ENCODE measurements around the gene DCLK1. TPM values are rescaled to one million over a fixed set of nuclear protein-coding genes. Genes with fewer than 3 reads are reported as not detected.

The DCLK1 gene
- total RNA-seq, 4 donors from 2014 or later, result 1.1 to 10.8 (median 6.7) TPM

GRCh38 chr13:36088463-36088862 lies 42.7 kb downstream of the DCLK1 start:
- DNase-seq, result no peak
- Histone ChIP-seq H3K27ac (no peak overlapping the region), H3K27me3 (no peaks in the 10 kb centered on the region), H3K4me3 (no peak overlapping the region), H3K4me1 (no peaks in the 10 kb centered on the region), H3K9me3 (no peaks in the 10 kb centered on the region), H3K36me3 (no peaks in the 10 kb centered on the region)
- TF ChIP-seq, protein P1, sequence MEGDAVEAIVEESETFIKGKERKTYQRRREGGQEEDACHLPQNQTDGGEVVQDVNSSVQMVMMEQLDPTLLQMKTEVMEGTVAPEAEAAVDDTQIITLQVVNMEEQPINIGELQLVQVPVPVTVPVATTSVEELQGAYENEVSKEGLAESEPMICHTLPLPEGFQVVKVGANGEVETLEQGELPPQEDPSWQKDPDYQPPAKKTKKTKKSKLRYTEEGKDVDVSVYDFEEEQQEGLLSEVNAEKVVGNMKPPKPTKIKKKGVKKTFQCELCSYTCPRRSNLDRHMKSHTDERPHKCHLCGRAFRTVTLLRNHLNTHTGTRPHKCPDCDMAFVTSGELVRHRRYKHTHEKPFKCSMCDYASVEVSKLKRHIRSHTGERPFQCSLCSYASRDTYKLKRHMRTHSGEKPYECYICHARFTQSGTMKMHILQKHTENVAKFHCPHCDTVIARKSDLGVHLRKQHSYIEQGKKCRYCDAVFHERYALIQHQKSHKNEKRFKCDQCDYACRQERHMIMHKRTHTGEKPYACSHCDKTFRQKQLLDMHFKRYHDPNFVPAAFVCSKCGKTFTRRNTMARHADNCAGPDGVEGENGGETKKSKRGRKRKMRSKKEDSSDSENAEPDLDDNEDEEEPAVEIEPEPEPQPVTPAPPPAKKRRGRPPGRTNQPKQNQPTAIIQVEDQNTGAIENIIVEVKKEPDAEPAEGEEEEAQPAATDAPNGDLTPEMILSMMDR (IDR thresholded peaks at IDR 0.05), result no peak
- TF ChIP-seq EP300 (IDR thresholded peaks at IDR 0.05; ENCODE audit: low read depth) (no peak), POLR2A (IDR thresholded peaks at IDR 0.05) (no peak), POLR2AphosphoS5 (IDR thresholded peaks at IDR 0.05) (no peak)
- intact Hi-C loops (cut with DNase I; ENCODE audit: low total_unique reads), result no loop called here
- 86% methylated on average over 5 of the region's 5 CpGs; no CpG with 5 or more reads in 1 of the 2 donors for WGBS, 2 donors (ENCODE audit: low coverage in 1 of 2)
- in situ Hi-C loops (cut with MboI; ENCODE audit: low pct_ligation_motif_present in 1 of 4, low pct_unique_long_range_greater_than_20kb in 1 of 4, low sequenced_read_pairs in 3 of 4), result no loop called here

DNA sequence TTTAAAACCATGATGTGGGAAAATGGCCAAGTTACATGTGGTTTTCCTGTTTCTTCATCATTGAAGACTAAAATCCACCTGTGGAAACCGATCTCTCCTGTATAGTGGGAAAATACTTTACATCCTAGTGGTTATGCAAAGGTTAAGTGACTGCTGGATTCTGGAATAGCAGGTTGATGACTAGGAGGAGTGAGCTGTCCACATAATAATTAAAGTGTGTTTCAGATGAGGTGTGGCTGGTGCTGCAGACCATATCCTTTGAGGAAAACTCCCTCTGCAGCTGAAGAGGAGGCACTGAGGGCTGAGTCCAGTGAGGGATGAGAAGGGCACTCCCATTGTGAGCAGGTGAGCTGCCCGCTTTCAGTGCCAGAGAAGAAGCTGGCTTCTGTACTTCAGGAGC lies 43.2 kb downstream of the DCLK1 start:
- no peaks in the 10 kb centered on the region for H3K9me3 ChIP-seq
- intact Hi-C loops (cut with DNase I; ENCODE audit: low total_unique reads) (no loop called here), in situ Hi-C loops (cut with MboI; ENCODE audit: low pct_ligation_motif_present in 1 of 4, low pct_unique_long_range_greater_than_20kb in 1 of 4, low sequenced_read_pairs in 3 of 4) (no loop called here)
- no peaks in the 10 kb centered on the region for H3K4me1 ChIP-seq
- TF ChIP-seq, protein P1 (IDR thresholded peaks at IDR 0.05), result no peak
- TF ChIP-seq POLR2A (IDR thresholded peaks at IDR 0.05), result no peak
- no peak for TF ChIP-seq EP300 (IDR thresholded peaks at IDR 0.05; ENCODE audit: low read depth)
- TF ChIP-seq POLR2AphosphoS5 (IDR thresholded peaks at IDR 0.05), result no peak
- H3K36me3 ChIP-seq, result no peaks in the 10 kb centered on the region
- H3K27me3 ChIP-seq, result no peaks in the 10 kb centered on the region
- 65 to 81% methylated on average over 2 of the region's 2 CpGs for WGBS, 2 donors (ENCODE audit: low coverage in 1 of 2)
- H3K27ac ChIP-seq, result no peak overlapping the region
- no peak for DNase-seq
- no peak overlapping the region for H3K4me3 ChIP-seq

- intact Hi-C loops (cut with DNase I; ENCODE audit: low total_unique reads), result no loop called here
- no peaks in the 10 kb centered on the region for H3K4me1 ChIP-seq
- in situ Hi-C loops (cut with MboI; ENCODE audit: low pct_ligation_motif_present in 1 of 4, low pct_unique_long_range_greater_than_20kb in 1 of 4, low sequenced_read_pairs in 3 of 4), result no loop called here
- H3K9me3 ChIP-seq, result no peaks in the 10 kb centered on the region
- no peaks in the 10 kb centered on the region for H3K27me3 ChIP-seq
- DNase-seq, result no peak
- no peaks in the 10 kb centered on the region for H3K36me3 ChIP-seq
- no peak overlapping the region for H3K27ac ChIP-seq
- WGBS, 2 donors (ENCODE audit: low coverage in 1 of 2), result 73 to 80% methylated on average over 2 to 3 of the region's 3 CpGs
- H3K4me3 ChIP-seq, result no peak overlapping the region
- no peak for TF ChIP-seq POLR2AphosphoS5 (IDR thresholded peaks at IDR 0.05)
- no peak for TF ChIP-seq EP300 (IDR thresholded peaks at IDR 0.05; ENCODE audit: low read depth)
- no peak for TF ChIP-seq POLR2A (IDR thresholded peaks at IDR 0.05)
- TF ChIP-seq, protein P1 (IDR thresholded peaks at IDR 0.05), result no peak
These were observed 45.1 kb downstream of the DCLK1 start for GRCh38 chr13:36086117-36086516.

DNA sequence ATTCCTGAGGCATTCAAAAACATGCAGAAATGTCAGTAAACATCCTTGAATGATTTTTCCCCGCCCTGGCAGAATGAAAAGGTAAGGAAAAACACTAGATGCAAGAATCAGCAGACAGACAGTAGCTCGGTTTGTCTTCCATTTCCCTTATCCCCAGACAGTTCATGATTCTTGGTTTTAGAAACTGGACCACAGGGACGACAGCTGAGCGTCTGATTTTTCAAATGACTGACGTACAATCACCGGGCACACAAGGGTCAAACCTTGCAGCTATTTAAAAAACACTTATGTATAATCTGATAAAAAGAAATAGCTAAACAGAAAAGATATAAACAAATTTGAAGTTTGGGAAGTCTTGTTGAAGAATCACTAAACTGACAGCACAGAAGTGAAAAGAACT lies 47.1 kb downstream of the DCLK1 start:
- intact Hi-C loops (cut with DNase I; ENCODE audit: low total_unique reads), result no loop called here
- in situ Hi-C loops (cut with MboI; ENCODE audit: low pct_ligation_motif_present in 1 of 4, low pct_unique_long_range_greater_than_20kb in 1 of 4, low sequenced_read_pairs in 3 of 4), result no loop called here
- Histone ChIP-seq H3K36me3 (no peaks in the 10 kb centered on the region), H3K27ac (no peak overlapping the region), H3K4me1 (no peaks in the 10 kb centered on the region), H3K27me3 (no peaks in the 10 kb centered on the region), H3K9me3 (no peaks in the 10 kb centered on the region), H3K4me3 (no peak overlapping the region)
- no peak for TF ChIP-seq POLR2A (IDR thresholded peaks at IDR 0.05)
- TF ChIP-seq, protein P1 (IDR thresholded peaks at IDR 0.05), result no peak
- TF ChIP-seq POLR2AphosphoS5 (IDR thresholded peaks at IDR 0.05), result no peak
- no peak for TF ChIP-seq EP300 (IDR thresholded peaks at IDR 0.05; ENCODE audit: low read depth)
- 67 to 82% methylated on average over 6 of the region's 6 CpGs for WGBS, 2 donors (ENCODE audit: low coverage in 1 of 2)
- DNase-seq, result no peak
